HepG2 (cell line): ENCODE measurements around the gene SYVN1. TPM values are rescaled to one million over a fixed set of nuclear protein-coding genes. Genes with fewer than 3 reads are reported as not detected.

Experiments used
- EHMT2 ChIP-seq: fragments of 200-600 bp; sonication (generic); IDR thresholded peaks from 2 replicates; pipeline ENCODE4 v1.7.0; 2017; ENCODE audit warnings: antibody characterized with exemption, low read depth, low read length, borderline replicate concordance
- MAF1 ChIP-seq: sonication (generic); formaldehyde crosslinking; IDR thresholded peaks from 2 replicates; pipeline ENCODE4 v1.5.0; 2020; ENCODE audit warnings: missing genetic modification reagents, borderline replicate concordance
- NFATC3 ChIP-seq: sonication (generic); formaldehyde crosslinking; IDR thresholded peaks from 2 replicates; pipeline ENCODE4 v1.5.1; 2020; ENCODE audit warnings: mild to moderate bottlenecking, missing genetic modification reagents
- PCBP1 ChIP-seq: fragments of 200-400 bp; formaldehyde crosslinking; IDR thresholded peaks from 2 replicates; pipeline ENCODE4 v1.6.1; 2017; ENCODE audit warnings: mild to moderate bottlenecking, low read depth, low read length, borderline replicate concordance
- PHF21A ChIP-seq: sonication (generic); formaldehyde crosslinking; IDR thresholded peaks from 2 replicates; pipeline ENCODE4 v1.5.0; 2020; ENCODE audit warnings: mild to moderate bottlenecking, missing genetic modification reagents
- RARA ChIP-seq: IDR thresholded peaks from 2 replicates; pipeline ENCODE4 v1.6.1; 2016; ENCODE audit warnings: missing genetic modification reagents, missing compliant biosample characterization
- SP1 ChIP-seq, 2 experiments: fragments of 450-650 bp in 1 of 2; sonication (generic) in 1 of 2; formaldehyde crosslinking in 1 of 2; IDR thresholded peaks; 2 replicates each; pipeline versions ENCODE4 v1.4.0 to v1.6.1; 2016 to 2020; ENCODE audit warnings: missing genetic modification reagents in 1 of 2
- XRCC5 ChIP-seq: fragments of 200-400 bp; formaldehyde crosslinking; optimal IDR thresholded peaks from 2 replicates; pipeline ENCODE3; 2017; ENCODE audit warnings: mild to moderate bottlenecking, low read length
- ZBTB40 ChIP-seq, 2 experiments: fragments of 450-650 bp in 1 of 2; sonication (generic) in 1 of 2; formaldehyde crosslinking in 1 of 2; IDR thresholded peaks; 2 replicates each; pipeline versions ENCODE4 v1.6.1 to v1.8.0; 2016 to 2022; ENCODE audit warnings: antibody characterized with exemption in 1 of 2, mild to moderate bottlenecking in 1 of 2, missing genetic modification reagents in 1 of 2
- ZNF652 ChIP-seq: IDR thresholded peaks from 2 replicates; pipeline ENCODE4 v1.6.1; 2016; ENCODE audit warnings: low read depth, borderline replicate concordance
- ZNF687 ChIP-seq: sonication (generic); formaldehyde crosslinking; IDR thresholded peaks from 2 replicates; pipeline ENCODE4 v1.5.1; 2020; ENCODE audit warnings: mild to moderate bottlenecking, missing genetic modification reagents, moderate library complexity
- ZNF879 ChIP-seq: sonication (generic); formaldehyde crosslinking; IDR thresholded peaks from 2 replicates; pipeline ENCODE4 v1.8.1; 2023; ENCODE audit warnings: missing genetic modification reagents
- polyA plus RNA-seq, 8 experiments: library from polyadenylated mRNA; depleted of rRNA in 3 of 8; stranded (reverse) in 7 of 8; unstranded in 1 of 8; fragments of >200 nt; fragmentation: Illumina TruSeq in 4 of 8; extraction: Trizol in 4 of 8; gene quantifications; 2 replicates each; pipeline versions ENCODE4 v1.2.1 to v1.2.3, GENCODE V29; 2011 to 2016; ENCODE audit warnings: low read depth in 4 of 8, missing spikeins in 1 of 8, mixed read lengths in 1 of 8; ENCODE audit not compliant: insufficient read depth in 1 of 8
- total RNA-seq, 5 experiments: library from RNA; depleted of rRNA; stranded (reverse); fragments of >200 nt; fragmentation: Illumina TruSeq; extraction: Trizol; gene quantifications; 2 replicates each; pipeline ENCODE4 v1.2.3, GENCODE V29; 2016; ENCODE audit warnings: low read depth in 1 of 5
- TF ChIP-seq, protein P1 (sequence below), 2 experiments: sonication (generic) in 1 of 2; formaldehyde crosslinking in 1 of 2; IDR thresholded peaks; 2 replicates each; pipeline versions ENCODE4 v1.4.0 to v1.6.1; 2018 to 2020; ENCODE audit warnings: missing genetic modification reagents in 2 of 2, borderline replicate concordance in 1 of 2, low read depth in 1 of 2, mild to moderate bottlenecking in 1 of 2, missing biosample characterization in 1 of 2

SYVN1 gene
- total and polyA plus RNA-seq, 2 of the 13 experiments (the other 11 are each of a cell fraction or from before 2014, with no cell fraction given), result 10.3 to 22.5 TPM

GRCh38 chr11:65078151-65078550 is 56.2 kb downstream of the SYVN1 start (continued):
- TF ChIP-seq ZBTB40 (IDR thresholded peaks at IDR 0.05) (no peak), ZBTB40 (CRISPR knock-in tag; IDR thresholded peaks at IDR 0.05) (no peak), RARA (CRISPR knock-in tag) (no peak), MAF1 (CRISPR knock-in tag) (no peak), NFATC3 (CRISPR knock-in tag) (no peak), ZNF879 (CRISPR knock-in tag) (no peak), PHF21A (CRISPR knock-in tag) (no peak), ZNF652 (CRISPR knock-in tag) (no peak), ZNF687 (CRISPR knock-in tag) (peak; percentile 44), SP1 (IDR thresholded peaks at IDR 0.05) (no peak), SP1 (CRISPR knock-in tag; IDR thresholded peaks at IDR 0.05) (no peak), EHMT2 (no peak), PCBP1 (no peak), XRCC5 (peak; percentile 62)
- TF ChIP-seq, protein P1, sequence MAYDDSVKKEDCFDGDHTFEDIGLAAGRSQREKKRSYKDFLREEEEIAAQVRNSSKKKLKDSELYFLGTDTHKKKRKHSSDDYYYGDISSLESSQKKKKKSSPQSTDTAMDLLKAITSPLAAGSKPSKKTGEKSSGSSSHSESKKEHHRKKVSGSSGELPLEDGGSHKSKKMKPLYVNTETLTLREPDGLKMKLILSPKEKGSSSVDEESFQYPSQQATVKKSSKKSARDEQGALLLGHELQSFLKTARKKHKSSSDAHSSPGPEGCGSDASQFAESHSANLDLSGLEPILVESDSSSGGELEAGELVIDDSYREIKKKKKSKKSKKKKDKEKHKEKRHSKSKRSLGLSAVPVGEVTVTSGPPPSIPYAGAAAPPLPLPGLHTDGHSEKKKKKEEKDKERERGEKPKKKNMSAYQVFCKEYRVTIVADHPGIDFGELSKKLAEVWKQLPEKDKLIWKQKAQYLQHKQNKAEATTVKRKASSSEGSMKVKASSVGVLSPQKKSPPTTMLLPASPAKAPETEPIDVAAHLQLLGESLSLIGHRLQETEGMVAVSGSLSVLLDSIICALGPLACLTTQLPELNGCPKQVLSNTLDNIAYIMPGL (CRISPR knock-in tag; IDR thresholded peaks at IDR 0.05; ENCODE audit: borderline replicate concordance in 1 of 2, low read depth in 1 of 2), result peak in 1 of 2 experiments; percentile 62; a peak in 1 of 4 replicates
